HG03354 (cell line): ENCODE results near the gene NMUR2.
A peak's percentile ranks its signal among the peaks of the same experiment; 100 is the strongest.

ENCODE experiments used
- ATAC-seq: cut with Tn5 transposase; IDR thresholded peaks from one replicate; pipeline ENCODE4 v1.9.1; 2021; ENCODE audit warnings: mild to moderate bottlenecking; ENCODE audit not compliant: unreplicated experiment, poor library complexity, severe bottlenecking

Gene NMUR2

GRCh38 chr5:152374711-152375275, 30.3 kb downstream of the NMUR2 start:
- ATAC-seq: no peak

- ATAC-seq: no peak
These were observed 32.2 kb downstream of the NMUR2 start for GRCh38 chr5:152372875-152373274.

- no peak for ATAC-seq
These were observed 35.8 kb downstream of the NMUR2 start for GRCh38 chr5:152369298-152369697.

GRCh38 chr5:152367554-152367953, 37.5 kb downstream of the NMUR2 start:
- no peak for ATAC-seq

- no peak for ATAC-seq
These were observed 38.4 kb downstream of the NMUR2 start for GRCh38 chr5:152366716-152367115.

GRCh38 chr5:152364899-152365298, 40.2 kb downstream of the NMUR2 start:
- ATAC-seq: no peak

- ATAC-seq: no peak
These were observed 40.9 kb downstream of the NMUR2 start for GRCh38 chr5:152364172-152364571.

- no peak for ATAC-seq
These were observed 46.1 kb downstream of the NMUR2 start for GRCh38 chr5:152358861-152359568.

GRCh38 chr5:152356506-152356905, 48.6 kb downstream of the NMUR2 start:
- no peak for ATAC-seq

- ATAC-seq: no peak
These were observed 50.0 kb downstream of the NMUR2 start for GRCh38 chr5:152355061-152355460.

GRCh38 chr5:152353001-152353400, 52.1 kb downstream of the NMUR2 start:
- no peak for ATAC-seq

GRCh38 chr5:152349683-152350526, 55.2 kb downstream of the NMUR2 start:
- peak; percentile 92 for ATAC-seq
